GM18502 (cell line): ENCODE results near the gene MTF1.
"Not testable (repeated sequence)": the region's sequence is repeated elsewhere in the genome, so short reads cannot be mapped to it uniquely, and the experiment has no call there.

Experiments
- ATAC-seq: cut with Tn5 transposase; IDR thresholded peaks from one replicate; pipeline ENCODE4 v1.9.1; 2021; ENCODE audit warnings: mild to moderate bottlenecking; ENCODE audit not compliant: unreplicated experiment, poor library complexity

The MTF1 gene

DNA sequence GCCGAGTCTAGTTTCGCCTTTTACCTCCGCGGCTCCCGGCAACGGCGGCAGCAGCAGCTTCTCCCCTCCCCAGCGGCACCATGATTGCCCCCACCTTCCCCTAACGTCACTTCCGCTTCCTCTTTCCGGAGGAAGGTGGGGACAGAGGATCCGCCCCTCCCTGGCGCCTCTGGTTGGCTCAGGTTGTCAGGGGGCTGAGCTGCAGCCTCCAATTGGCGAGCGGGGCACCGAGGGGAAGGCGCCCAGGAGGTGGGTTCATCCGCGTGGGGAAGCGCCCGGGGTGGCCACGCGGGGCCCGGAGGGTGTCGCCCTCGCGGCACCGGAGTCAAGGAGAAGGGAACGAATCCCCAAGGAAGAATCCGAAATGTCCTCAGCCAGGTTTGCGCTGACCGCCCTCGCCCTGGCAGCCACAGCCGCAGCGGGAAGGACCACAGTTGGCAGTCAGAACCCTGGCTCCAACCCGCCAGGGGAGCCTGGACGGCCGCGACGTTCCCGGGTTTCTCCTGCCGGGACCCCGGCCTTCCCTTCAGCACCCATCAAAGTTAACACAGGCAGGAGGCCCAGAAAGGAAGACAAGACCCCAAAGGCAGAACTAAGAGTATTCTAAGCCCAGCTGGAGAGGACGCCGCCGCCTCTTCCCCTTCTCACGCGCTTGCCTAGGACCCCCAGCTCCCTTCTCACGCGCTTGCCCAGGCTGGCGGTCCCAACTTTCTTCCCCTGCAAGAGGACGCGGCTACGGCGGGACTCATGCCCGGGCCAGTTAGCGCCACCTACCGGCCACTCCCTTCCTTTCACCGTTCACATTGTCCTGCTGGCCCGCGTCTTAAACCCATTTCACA, at the start of gene MTF1:
Gene MTF1, minus strand, starts transcription at position 86 of the 839 bp plus-strand sequence. CDS start 1,934 bp downstream, outside the sequence.
- peak; percentile 91 for ATAC-seq

DNA sequence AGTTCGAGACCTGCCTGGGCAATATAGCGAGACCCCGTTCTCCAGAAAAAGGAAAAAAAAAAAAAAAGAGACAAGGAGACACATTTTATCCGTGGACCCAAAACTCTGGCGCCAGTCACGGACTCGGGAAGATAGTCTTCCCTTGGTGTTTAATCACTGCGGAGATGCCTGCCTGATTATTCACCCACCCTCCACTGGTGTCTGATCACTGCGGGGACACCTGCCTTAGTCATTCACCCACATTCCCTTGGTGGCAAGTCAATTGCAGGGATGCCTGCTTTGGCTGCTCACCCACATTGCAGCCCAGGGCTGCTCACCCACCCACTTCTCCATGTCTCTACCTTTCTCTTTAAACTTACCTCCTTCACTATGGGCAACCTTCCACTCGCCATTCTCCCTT, 49.1 kb upstream of the MTF1 start:
- not testable (repeated sequence) for ATAC-seq

DNA sequence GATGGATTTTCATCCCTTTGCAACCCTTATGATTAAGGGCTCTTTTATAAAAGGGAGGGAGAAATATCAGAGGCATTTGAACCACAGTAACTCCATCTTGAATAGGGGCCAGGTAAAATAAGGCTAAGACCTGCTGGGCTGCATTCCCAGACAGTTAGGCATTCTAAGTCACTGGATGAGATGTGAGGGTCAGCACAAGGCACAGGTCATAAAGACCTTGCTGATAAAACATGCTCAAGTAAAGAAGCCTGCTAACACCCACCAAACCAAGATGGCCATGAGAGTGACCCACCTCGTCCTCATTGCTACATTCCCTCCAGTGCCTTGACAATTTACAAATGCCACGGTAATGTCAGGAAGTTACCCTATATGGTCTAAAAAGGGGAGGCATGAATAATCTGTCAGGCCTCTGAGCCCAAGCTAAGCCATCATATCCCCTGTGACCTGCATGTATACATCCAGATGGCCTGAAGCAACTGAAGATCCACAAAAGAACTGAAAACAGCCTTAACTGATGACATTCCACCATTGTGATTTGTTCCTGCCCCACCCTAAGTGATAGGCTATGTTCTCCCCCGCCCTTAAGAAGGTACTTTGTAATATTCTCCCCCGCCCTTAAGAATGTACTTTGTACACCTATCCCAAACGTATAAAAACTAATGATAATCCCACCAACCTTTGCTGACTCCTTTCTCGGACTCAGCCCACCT, 48.2 kb upstream of the MTF1 start:
- ATAC-seq = not testable (repeated sequence)

DNA sequence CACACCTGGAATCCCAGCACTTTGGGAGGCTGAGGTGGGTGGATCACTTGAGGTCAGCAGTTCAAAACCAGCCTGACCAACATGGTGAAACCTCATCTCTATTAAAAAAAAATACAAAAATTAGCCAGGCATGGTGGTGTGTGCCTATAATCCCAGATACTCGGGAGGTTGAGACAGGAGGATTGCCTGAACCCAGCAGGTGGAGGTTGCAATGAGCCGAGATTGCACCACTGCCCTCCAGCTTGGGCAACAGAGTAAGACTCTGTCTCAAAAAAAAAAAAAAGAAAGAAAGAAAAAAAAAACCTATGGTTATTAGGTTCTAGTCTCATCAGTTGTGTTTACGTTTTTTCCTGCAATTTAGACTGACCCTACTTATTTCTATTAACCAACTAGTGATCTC, 47.2 kb upstream of the MTF1 start:
- not testable (repeated sequence) for ATAC-seq

DNA sequence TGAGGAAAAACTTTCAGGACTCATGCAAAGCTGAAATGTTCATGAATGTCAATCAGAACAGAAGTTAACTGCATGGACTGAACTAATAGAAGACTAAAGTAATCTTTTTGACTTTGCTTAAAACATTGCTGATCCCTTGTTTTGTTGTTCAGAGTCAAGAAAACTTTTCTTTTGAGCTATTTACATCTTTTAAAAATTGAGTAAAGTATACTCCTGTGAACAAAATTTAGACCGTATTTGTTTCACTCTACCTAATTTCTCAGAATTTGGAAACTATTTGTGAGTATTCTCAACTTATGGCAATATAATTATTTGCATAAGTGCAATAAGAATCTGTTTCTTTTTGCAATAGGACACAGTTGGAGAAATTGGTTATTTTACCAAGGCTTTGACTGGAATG, 46.3 kb upstream of the MTF1 start:
- ATAC-seq = no peak

DNA sequence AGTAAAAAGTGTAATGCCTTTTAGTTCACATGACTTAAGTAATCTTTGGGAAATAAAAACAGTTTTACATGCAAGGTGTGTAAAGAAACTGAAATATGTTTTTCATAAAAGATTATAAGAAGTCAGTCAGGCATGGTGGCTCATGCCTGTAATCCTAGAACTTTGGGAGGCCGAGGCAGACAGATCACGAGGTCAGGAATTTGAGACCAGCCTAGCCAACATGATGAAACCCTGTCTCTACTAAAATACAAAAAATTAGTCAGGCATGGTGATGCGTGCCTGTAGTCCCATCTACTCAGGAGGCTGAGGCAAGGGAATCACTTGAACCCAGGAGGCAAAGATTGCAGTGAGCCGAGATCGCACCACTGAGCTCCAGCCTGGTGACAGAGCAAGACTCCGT, 44.5 kb upstream of the MTF1 start:
- not testable (repeated sequence) for ATAC-seq

DNA sequence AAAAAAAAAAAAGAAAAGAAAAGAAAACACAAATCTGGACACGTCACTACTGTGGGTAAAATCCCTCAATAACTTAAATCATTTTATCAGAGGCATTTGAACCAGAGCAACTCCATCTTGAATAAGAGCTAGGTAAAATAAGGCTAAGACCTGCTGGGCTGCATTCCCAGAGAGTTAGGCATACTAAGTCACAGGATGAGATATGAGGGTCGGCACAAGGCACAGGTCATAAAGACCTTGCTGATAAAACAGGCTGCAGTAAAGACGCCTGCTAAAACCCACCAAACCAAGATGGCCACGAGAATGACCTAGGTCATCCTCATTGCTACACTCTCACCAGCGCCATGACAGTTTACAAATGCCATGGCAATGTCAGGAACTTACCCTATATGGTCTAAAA, 43.6 kb upstream of the MTF1 start:
- no peak for ATAC-seq

DNA sequence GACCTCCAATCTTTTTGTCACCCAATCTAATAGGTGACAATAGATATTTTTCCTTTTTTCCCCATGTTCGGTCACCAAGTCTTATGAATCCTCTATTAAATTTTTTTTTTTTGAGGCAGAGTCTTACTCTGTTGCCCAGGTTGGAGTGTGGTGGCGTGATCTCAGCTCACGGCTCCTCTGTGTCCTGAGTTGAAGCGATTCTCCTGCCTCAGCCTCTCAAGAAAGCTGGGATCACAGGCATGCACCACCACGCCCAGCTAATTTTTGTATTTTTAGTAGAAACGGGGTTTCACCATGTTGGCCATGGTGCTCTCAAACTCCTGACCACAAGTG, 42.5 kb upstream of the MTF1 start:
- no peak for ATAC-seq

DNA sequence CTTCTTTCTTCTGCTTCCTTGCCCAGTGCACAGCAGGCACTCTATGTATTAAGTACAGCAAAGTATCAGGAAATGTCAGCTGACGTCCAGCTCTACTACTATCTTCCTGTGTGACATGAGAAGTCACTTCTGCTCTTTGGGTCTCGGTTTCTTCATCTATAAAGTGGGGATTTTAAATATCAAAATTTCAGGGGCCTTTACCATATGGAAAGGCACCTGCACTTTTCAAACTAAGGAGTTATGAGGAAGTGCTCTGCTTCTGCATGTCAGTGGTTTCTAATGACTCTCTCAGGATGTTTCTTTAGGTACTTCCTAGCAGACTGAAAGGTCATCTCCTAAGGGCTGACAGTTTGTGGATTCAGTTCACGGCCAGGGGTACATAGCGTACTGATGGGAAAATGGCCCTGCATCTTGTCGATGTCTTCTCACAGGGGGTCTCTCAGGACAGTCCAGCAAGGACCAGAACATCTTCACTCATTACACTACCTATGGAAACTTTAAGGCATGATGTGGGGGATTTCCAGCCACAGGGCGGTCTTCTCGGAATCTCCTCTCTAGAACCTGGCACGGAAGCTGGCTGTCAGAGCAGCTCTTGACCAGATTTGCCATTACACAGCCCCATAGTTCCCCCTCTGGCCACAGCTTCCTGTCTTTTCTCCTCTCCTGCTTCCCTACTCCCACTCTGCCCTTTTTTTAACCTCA, 42.0 kb upstream of the MTF1 start:
- peak; percentile 50 for ATAC-seq

DNA sequence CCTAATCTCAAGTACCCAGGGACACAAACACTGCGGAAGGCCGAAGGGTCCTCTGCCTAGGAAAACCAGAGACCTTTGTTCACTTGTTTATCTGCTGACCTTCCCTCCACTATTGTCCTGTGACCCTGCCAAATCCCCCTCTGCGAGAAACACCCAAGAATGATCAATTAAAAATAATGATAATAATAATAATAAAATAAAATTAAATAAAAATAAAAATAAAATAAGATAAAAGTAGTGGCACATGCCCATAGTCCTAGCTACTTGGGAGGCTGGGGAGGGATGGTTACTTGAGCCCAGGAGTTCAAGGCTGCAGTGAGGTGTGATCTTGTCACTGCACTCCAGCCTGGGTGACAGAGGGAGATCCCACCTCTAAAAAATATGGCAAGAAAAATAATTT, 38.2 kb upstream of the MTF1 start:
- ATAC-seq = not testable (repeated sequence)

DNA sequence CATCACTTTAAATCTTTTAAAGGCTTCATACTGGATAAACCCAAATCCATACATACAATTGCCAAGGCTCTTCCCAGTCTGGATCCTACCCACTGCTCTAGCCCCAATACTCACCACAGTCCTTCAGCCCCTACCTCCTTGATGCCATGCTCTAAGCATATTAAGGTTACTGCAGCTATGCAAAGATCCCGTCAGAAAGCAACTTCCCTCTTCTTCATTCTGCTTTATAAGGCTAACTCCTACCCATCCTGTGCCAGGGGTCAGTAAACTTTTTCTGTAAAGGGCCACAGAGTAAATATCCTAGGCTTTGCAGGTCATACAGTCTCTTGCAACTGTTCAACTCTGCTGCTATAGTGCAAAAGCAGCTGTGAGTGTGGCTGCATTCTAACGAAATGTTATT, 34.3 kb upstream of the MTF1 start:
- ATAC-seq = no peak

DNA sequence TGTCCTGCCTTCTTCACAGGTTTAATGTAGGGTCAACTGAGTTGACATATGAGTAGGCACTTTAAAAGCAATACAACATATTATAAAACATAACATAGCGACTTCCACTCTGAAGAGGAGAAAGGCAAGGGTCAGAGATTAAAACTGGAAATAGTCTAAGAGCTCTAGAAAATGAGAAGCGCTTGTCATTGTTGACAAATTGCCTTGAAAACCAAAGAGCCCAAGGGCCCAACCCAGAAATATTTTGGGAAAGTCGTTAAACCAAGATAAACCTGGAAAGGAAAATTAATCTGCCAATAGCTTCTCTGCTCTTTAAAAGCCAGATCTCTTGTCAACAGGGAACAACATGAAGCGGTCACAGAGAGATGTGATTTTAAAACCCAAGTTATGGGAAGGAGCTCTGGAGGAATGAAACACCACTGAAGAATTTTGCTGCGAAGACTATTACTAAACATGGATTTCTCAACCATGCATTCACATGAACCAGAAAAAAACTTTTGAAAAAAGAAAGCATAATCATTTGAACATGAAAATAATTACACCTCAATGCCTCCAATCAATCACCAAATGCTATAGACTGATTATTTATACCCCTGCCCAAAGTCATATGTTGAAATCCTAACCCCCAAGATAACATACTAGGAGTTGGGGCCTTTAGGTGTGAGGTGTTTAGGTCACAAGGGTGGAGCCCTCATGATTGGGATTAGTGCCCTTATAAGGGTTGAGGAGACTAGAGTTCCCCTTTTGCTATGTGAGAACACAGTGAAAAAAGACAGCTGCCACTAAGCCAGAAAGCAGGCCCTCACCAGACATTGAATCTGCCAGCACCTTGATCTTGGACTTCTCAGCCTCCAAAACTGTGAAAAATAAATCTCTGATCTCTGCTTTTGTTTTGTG, 33.0 kb upstream of the MTF1 start:
- no peak for ATAC-seq

DNA sequence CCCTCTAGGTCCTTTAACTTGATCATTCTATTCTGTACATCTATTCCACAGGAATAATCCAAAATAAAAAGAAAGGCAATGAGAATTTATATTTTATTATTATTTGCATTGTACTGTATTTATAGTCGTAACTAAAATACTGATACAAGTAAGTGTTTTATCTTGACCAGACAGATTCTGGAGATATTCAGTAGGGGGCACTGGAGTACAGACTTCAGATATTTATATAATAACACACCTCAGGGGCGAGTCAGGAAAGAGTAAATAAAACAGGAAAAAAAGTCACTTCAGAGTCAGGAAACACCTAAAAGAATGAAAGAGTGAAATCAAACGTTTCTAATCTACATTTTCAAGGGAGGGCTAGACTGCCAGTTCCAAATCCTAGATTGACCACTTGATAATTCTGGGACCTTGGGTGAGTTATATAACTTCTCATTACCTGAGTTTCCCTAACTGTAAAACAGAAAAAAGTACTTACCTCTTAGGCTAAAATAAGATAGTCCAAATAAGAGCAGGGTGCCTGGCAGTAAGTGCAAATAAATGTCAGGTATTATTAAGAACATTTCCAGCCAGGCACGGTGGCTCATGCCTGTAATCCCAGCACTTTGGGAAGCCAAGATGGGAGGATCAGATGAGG, 31.1 kb upstream of the MTF1 start:
- no peak for ATAC-seq

DNA sequence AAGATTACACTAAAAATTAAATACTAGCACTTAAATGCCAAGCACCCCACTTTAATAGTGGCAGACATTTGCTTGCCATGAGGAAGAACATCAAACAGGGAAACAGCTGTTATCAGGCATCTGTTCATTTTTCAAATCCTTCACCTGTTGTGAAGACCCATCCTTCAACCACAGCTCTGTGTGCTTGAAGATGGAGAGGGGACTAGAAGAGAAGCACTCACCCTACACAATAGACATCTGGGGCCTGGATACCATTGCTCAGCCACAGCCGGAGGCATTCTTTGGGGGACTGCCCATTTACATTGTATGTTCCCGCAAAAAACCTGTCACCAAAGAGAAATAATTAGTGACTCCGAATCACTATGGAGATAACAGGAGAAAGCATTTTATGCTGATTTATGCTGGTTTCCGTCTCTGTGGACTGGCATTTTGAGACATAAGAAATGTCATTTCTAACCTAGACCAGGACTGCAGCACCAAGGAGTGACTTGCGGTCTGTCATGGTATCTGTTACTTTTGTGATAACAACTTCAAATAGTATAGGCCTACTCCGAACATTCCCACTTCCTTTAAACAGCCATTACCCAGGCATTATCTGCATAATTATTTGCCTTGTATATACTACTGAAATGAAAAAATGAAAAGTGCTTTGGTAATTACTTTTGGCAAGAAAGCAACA, 28.8 kb upstream of the MTF1 start:
- no peak for ATAC-seq

DNA sequence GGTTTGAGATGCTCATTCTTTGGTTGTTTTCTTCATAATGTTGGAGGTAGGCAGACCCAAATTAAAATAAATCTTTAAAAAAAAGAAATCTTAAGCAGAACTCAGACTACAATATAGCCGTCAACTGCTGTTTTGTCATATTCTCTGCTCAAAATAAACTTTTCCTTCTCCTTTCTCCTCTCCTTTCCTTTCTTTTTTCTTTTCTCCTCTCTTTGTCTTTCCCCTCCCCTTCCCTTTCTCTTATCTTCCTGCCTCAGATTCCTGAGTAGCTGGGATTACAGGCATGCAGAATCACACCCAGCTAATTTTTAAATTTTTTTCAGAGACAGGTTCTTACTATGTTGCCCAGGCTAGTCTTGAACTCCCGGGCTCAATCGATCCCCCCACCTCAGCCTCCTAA, 24.8 kb upstream of the MTF1 start:
- no peak for ATAC-seq

DNA sequence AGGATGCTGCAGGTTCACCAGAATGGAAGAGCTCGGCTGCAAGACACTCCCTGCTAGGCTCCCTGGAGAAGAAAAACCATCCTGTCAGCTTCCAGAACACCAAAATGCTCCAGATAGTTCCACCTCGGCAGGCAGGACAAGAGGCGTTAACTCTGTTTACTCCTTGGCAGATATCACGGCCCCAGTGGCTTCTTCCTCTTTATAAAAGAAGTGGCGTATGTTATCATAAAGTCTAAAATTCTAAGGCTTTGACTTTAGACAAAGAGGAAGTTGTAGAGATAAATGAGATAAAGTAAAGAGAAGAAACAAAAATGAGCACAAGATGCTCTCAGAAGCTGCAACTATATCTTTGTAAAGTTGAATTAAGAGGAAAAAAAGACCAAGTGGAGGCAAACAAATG, 24.3 kb upstream of the MTF1 start:
- no peak for ATAC-seq

DNA sequence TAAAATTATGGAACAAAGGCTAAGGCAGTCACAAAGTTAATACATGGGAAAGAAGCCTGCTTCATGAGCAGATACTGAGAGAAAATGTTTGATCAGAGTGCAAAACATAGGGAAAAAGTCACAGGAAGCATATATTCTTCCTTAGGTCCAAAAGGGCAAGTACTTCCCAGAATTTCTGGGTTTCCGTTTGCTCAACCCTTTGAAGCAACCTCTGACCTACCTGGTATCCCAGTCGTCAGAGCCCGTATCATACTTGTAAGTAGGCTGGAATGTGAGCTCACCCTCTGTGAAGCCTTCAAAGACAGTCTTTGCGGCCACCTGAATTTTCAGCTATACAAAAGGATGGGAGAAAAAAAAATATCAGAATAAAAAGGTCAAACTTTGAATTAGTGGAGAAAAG, 20.5 kb upstream of the MTF1 start:
- no peak for ATAC-seq

DNA sequence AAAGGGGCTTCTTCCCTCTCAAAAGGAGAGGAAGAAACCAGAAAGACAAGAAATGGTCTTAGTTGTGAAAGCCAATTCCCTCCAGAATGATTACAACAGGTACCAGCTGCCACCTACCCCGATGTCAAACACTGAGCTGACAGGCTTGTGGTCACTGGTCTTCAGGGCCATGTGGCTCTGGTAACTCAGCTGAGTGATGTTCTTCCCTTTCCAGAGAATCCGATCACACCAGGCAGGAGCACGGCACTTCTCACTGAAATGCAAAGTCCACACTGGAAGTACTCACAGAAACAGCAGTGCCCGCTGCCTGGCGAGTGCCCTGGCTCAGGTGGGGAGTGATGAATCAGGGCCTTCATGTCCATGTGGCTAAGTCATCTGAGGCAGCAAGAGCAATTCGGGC, 18.7 kb upstream of the MTF1 start:
- no peak for ATAC-seq

DNA sequence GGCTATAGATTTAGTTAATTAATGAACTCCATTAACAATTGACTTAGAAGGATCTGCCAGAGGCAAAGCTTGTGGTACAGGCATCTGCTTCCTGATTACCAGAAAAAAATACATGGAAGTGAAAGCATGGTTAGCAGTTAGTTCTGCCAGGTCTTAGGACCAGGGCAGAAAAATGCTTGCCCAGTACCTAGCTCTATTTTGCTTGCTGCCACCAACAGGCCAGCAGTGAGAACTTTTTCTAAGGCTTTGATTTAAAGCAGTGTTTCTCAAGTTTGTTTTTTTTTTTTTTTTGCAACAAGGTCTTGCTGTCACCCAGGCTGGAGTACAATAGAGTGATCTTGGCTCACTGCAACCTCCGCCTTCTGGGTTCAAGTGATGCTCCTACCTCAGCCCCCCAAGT, 16.4 kb upstream of the MTF1 start:
- no peak for ATAC-seq
